HEK293 (cell line): Measurements from ENCODE around the gene USP26.

Source experiments
- CTCF ChIA-PET: fragments of 350-600 bp; formaldehyde crosslinking; extraction: SDS; loops from one replicate; lab custom pipeline; 2021; ENCODE audit warnings: antibody characterized with exemption; lab: Yijun Ruan, JAX
- POLR2A ChIA-PET: fragments of 300-600 bp; formaldehyde crosslinking; extraction: SDS; loops from one replicate; lab custom pipeline; 2020; ENCODE audit warnings: antibody characterized with exemption, inconsistent platforms; lab: Yijun Ruan, JAX
- H3K27ac ChIP-seq: fragments of 200-500 bp; sonication (Bioruptor generic); 2 replicates; pipeline ENCODE4 v1.5.1; 2014; ENCODE audit warnings: low read depth, low read length, control low read depth, inconsistent platforms; ENCODE audit errors: extremely low read depth
- H3K36me3 ChIP-seq, 2 experiments: fragments of 200-500 bp in 1 of 2; sonication (Bioruptor generic) in 1 of 2; 1 replicate in 1 of 2; 2 replicates in 1 of 2; pipeline ENCODE4 v1.5.1; 2014 to 2017; ENCODE audit warnings: inconsistent platforms in 2 of 2, low read length in 2 of 2; ENCODE audit not compliant: control insufficient read depth in 2 of 2, insufficient read depth in 1 of 2
- H3K4me1 ChIP-seq: fragments of 200-500 bp; sonication (Bioruptor generic); 2 replicates; pipeline ENCODE4 v1.5.1; 2014; ENCODE audit warnings: mild to moderate bottlenecking, low read length, inconsistent platforms; ENCODE audit not compliant: control insufficient read depth, insufficient read depth
- H3K4me3 ChIP-seq: 2 replicates; pipeline ENCODE4 v1.5.1; 2011; ENCODE audit warnings: low read depth, mild to moderate bottlenecking, control low read depth, low read length, moderate library complexity
- H3K9me3 ChIP-seq: fragments of 200-500 bp; sonication (Bioruptor generic); 2 replicates; pipeline ENCODE4 v1.5.1; 2014; ENCODE audit warnings: low read depth, low read length, inconsistent platforms; ENCODE audit not compliant: control insufficient read depth, insufficient read depth
- KLF7 ChIP-seq: fragments of 450-650 bp; formaldehyde crosslinking; IDR thresholded peaks from 2 replicates; pipeline ENCODE4 v1.5.1; 2016; ENCODE audit warnings: missing biosample characterization, missing genetic modification characterization, borderline replicate concordance
- SALL2 ChIP-seq: fragments of 450-650 bp; formaldehyde crosslinking; IDR thresholded peaks from 2 replicates; pipeline ENCODE4 v1.5.0; 2017; ENCODE audit warnings: missing biosample characterization, mild to moderate bottlenecking, missing genetic modification characterization, borderline replicate concordance
- ZNF211 ChIP-seq: fragments of 450-650 bp; formaldehyde crosslinking; IDR thresholded peaks from 2 replicates; pipeline ENCODE4 v1.5.1; 2016; ENCODE audit warnings: low read depth, missing biosample characterization, missing genetic modification characterization
- ZNF473 ChIP-seq: fragments of 450-650 bp; formaldehyde crosslinking; IDR thresholded peaks from 2 replicates; pipeline ENCODE4 v1.5.1; 2017; ENCODE audit warnings: missing biosample characterization, missing genetic modification characterization
- ZNF48 ChIP-seq: fragments of 450-650 bp; formaldehyde crosslinking; IDR thresholded peaks from 2 replicates; pipeline ENCODE4 v1.5.1; 2016; ENCODE audit warnings: missing biosample characterization, missing genetic modification characterization
- ZNF501 ChIP-seq: fragments of 450-650 bp; formaldehyde crosslinking; IDR thresholded peaks from 2 replicates; pipeline ENCODE4 v1.5.1; 2016; ENCODE audit warnings: missing biosample characterization, missing genetic modification characterization
- ZNF530 ChIP-seq: fragments of 450-650 bp; formaldehyde crosslinking; IDR thresholded peaks from 2 replicates; pipeline ENCODE4 v1.5.1; 2016; ENCODE audit warnings: low read depth, missing biosample characterization, missing genetic modification characterization
- ZNF560 ChIP-seq: fragments of 450-650 bp; formaldehyde crosslinking; IDR thresholded peaks from 2 replicates; pipeline ENCODE4 v1.5.1; 2017; ENCODE audit warnings: missing biosample characterization, missing genetic modification characterization, borderline replicate concordance
- ZNF654 ChIP-seq: fragments of 450-650 bp; formaldehyde crosslinking; IDR thresholded peaks from 2 replicates; pipeline ENCODE4 v1.5.1; 2016; ENCODE audit warnings: low read depth, missing biosample characterization, missing genetic modification characterization
- ZNF660 ChIP-seq: fragments of 450-650 bp; IDR thresholded peaks from 2 replicates; pipeline ENCODE4 v1.5.1; 2018; ENCODE audit warnings: missing biosample characterization, mild to moderate bottlenecking, missing genetic modification characterization
- TF ChIP-seq, protein P1 (sequence below): fragments of 450-650 bp; formaldehyde crosslinking; IDR thresholded peaks from 2 replicates; pipeline ENCODE4 v1.5.1; 2017; ENCODE audit warnings: missing biosample characterization, missing genetic modification characterization
- TF ChIP-seq, protein P2 (sequence below): fragments of 450-650 bp; formaldehyde crosslinking; IDR thresholded peaks from 2 replicates; pipeline ENCODE4 v1.5.1; 2016; ENCODE audit warnings: missing biosample characterization, missing genetic modification characterization
- TF ChIP-seq, protein P3 (sequence below): fragments of 450-650 bp; formaldehyde crosslinking; IDR thresholded peaks from 2 replicates; pipeline ENCODE4 v1.5.1; 2016; ENCODE audit warnings: missing biosample characterization, missing genetic modification characterization
- TF ChIP-seq, protein P4 (sequence below): fragments of 450-650 bp; formaldehyde crosslinking; conservative IDR thresholded peaks from 2 replicates; pipeline ENCODE4 v1.5.1; 2016; ENCODE audit warnings: low read depth, missing biosample characterization, missing genetic modification characterization
- TF ChIP-seq, protein P5 (sequence below): fragments of 450-650 bp; IDR thresholded peaks from 2 replicates; pipeline ENCODE4 v1.5.1; 2018; ENCODE audit warnings: missing biosample characterization, mild to moderate bottlenecking, missing genetic modification characterization
- TF ChIP-seq, protein P6 (sequence below): fragments of 450-650 bp; formaldehyde crosslinking; IDR thresholded peaks from 2 replicates; pipeline ENCODE4 v1.5.1; 2016; ENCODE audit warnings: missing biosample characterization, missing genetic modification characterization
- TF ChIP-seq, protein P7 (sequence below): fragments of 450-650 bp; formaldehyde crosslinking; IDR thresholded peaks from 2 replicates; pipeline ENCODE4 v1.5.1; 2016; ENCODE audit warnings: missing biosample characterization, missing genetic modification characterization

The USP26 gene

DNA sequence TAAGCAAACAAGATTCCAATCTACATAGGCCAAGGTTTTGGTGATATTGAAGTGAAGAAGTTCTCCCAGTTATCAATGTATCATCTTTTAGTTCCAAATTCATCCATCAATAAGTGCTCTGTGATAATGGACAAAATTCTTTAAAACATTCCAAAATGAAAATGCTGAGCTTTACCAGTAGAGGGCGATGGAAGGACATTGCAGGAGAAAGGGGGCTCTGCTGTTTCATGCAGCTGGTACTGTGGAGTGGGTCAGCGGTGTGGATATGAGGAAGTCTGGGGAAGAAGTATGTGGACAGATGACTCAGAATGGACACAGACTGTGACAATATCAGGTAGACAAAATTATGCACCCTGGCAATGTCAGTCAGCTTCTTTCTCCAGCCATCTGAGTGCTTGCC lies 91.9 kb downstream of the USP26 start:
- POLR2A ChIA-PET, result no interaction called here
- Histone ChIP-seq H3K36me3 (no peaks in the 10 kb centered on the region), H3K4me3 (no peak overlapping the region), H3K9me3 (no peaks in the 10 kb centered on the region), H3K27ac (no peak overlapping the region), H3K4me1 (no peaks in the 10 kb centered on the region)
- TF ChIP-seq, protein P1, sequence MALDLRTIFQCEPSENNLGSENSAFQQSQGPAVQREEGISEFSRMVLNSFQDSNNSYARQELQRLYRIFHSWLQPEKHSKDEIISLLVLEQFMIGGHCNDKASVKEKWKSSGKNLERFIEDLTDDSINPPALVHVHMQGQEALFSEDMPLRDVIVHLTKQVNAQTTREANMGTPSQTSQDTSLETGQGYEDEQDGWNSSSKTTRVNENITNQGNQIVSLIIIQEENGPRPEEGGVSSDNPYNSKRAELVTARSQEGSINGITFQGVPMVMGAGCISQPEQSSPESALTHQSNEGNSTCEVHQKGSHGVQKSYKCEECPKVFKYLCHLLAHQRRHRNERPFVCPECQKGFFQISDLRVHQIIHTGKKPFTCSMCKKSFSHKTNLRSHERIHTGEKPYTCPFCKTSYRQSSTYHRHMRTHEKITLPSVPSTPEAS (tag by site-specific recombination), result no peak
- TF ChIP-seq KLF7 (tag by site-specific recombination), result no peak
- TF ChIP-seq, protein P2, sequence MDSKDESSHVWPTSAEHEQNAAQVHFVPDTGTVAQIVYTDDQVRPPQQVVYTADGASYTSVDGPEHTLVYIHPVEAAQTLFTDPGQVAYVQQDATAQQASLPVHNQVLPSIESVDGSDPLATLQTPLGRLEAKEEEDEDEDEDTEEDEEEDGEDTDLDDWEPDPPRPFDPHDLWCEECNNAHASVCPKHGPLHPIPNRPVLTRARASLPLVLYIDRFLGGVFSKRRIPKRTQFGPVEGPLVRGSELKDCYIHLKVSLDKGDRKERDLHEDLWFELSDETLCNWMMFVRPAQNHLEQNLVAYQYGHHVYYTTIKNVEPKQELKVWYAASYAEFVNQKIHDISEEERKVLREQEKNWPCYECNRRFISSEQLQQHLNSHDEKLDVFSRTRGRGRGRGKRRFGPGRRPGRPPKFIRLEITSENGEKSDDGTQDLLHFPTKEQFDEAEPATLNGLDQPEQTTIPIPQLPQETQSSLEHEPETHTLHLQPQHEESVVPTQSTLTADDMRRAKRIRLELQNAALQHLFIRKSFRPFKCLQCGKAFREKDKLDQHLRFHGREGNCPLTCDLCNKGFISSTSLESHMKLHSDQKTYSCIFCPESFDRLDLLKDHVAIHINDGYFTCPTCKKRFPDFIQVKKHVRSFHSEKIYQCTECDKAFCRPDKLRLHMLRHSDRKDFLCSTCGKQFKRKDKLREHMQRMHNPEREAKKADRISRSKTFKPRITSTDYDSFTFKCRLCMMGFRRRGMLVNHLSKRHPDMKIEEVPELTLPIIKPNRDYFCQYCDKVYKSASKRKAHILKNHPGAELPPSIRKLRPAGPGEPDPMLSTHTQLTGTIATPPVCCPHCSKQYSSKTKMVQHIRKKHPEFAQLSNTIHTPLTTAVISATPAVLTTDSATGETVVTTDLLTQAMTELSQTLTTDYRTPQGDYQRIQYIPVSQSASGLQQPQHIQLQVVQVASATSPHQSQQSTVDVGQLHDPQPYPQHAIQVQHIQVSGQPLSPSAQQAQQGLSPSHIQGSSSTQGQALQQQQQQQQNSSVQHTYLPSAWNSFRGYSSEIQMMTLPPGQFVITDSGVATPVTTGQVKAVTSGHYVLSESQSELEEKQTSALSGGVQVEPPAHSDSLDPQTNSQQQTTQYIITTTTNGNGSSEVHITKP, result no peak
- TF ChIP-seq ZNF654, result peak; percentile 78
- no peak; the same call in 1 of the 2 replicates for TF ChIP-seq ZNF660
- TF ChIP-seq, protein P3, sequence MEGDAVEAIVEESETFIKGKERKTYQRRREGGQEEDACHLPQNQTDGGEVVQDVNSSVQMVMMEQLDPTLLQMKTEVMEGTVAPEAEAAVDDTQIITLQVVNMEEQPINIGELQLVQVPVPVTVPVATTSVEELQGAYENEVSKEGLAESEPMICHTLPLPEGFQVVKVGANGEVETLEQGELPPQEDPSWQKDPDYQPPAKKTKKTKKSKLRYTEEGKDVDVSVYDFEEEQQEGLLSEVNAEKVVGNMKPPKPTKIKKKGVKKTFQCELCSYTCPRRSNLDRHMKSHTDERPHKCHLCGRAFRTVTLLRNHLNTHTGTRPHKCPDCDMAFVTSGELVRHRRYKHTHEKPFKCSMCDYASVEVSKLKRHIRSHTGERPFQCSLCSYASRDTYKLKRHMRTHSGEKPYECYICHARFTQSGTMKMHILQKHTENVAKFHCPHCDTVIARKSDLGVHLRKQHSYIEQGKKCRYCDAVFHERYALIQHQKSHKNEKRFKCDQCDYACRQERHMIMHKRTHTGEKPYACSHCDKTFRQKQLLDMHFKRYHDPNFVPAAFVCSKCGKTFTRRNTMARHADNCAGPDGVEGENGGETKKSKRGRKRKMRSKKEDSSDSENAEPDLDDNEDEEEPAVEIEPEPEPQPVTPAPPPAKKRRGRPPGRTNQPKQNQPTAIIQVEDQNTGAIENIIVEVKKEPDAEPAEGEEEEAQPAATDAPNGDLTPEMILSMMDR (tag by site-specific recombination), result peak; percentile 63
- no peak for TF ChIP-seq ZNF560
- TF ChIP-seq, protein P4, sequence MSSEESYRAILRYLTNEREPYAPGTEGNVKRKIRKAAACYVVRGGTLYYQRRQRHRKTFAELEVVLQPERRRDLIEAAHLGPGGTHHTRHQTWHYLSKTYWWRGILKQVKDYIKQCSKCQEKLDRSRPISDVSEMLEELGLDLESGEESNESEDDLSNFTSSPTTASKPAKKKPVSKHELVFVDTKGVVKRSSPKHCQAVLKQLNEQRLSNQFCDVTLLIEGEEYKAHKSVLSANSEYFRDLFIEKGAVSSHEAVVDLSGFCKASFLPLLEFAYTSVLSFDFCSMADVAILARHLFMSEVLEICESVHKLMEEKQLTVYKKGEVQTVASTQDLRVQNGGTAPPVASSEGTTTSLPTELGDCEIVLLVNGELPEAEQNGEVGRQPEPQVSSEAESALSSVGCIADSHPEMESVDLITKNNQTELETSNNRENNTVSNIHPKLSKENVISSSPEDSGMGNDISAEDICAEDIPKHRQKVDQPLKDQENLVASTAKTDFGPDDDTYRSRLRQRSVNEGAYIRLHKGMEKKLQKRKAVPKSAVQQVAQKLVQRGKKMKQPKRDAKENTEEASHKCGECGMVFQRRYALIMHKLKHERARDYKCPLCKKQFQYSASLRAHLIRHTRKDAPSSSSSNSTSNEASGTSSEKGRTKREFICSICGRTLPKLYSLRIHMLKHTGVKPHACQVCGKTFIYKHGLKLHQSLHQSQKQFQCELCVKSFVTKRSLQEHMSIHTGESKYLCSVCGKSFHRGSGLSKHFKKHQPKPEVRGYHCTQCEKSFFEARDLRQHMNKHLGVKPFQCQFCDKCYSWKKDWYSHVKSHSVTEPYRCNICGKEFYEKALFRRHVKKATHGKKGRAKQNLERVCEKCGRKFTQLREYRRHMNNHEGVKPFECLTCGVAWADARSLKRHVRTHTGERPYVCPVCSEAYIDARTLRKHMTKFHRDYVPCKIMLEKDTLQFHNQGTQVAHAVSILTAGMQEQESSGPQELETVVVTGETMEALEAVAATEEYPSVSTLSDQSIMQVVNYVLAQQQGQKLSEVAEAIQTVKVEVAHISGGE (tag by site-specific recombination), result no peak
- CTCF ChIA-PET, result interaction anchor here (0.5 to 3.6 kb wide), 33 partner anchors 8 to 666 kb away, joined by 3 to 31 read pairs (median 4); no protein-coding TSS in a partner anchor

DNA sequence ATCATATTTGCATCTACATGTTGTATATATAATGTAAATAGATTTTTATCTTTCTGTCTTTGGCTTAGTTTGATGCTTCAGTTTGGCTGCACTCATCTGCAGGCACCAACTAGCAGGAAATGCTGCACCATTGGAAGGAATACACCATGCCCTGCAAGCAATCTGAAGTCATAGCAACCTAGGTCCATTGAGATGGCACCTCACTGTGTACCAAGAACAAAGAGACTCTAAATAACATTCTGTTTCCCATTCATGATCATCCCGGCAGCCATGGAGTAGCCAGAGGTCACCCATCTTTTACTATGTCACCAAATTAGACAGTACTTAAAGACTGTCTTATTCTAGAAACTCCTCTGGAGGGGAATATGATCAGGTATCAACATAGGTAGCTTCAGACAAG lies 97.7 kb downstream of the USP26 start:
- H3K4me1 ChIP-seq, result no peaks in the 10 kb centered on the region
- no peaks in the 10 kb centered on the region for H3K36me3 ChIP-seq
- ChIA-PET CTCF (interaction anchor here (0.6 to 0.7 kb wide), 2 partner anchors 51 to 172 kb away, joined by 3 to 4 read pairs; no protein-coding TSS in a partner anchor), POLR2A (no interaction called here)
- no peak overlapping the region for H3K27ac ChIP-seq
- H3K4me3 ChIP-seq, result no peak overlapping the region
- no peak for TF ChIP-seq SALL2
- no peak for TF ChIP-seq ZNF530
- TF ChIP-seq ZNF473, result no peak
- no peak for TF ChIP-seq ZNF211 (tag by site-specific recombination)
- TF ChIP-seq, protein P5, sequence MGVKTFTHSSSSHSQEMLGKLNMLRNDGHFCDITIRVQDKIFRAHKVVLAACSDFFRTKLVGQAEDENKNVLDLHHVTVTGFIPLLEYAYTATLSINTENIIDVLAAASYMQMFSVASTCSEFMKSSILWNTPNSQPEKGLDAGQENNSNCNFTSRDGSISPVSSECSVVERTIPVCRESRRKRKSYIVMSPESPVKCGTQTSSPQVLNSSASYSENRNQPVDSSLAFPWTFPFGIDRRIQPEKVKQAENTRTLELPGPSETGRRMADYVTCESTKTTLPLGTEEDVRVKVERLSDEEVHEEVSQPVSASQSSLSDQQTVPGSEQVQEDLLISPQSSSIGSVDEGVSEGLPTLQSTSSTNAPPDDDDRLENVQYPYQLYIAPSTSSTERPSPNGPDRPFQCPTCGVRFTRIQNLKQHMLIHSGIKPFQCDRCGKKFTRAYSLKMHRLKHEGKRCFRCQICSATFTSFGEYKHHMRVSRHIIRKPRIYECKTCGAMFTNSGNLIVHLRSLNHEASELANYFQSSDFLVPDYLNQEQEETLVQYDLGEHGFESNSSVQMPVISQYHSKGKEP (tag by site-specific recombination), result no peak
- TF ChIP-seq, protein P1 (tag by site-specific recombination), result no peak
- TF ChIP-seq, protein P6, sequence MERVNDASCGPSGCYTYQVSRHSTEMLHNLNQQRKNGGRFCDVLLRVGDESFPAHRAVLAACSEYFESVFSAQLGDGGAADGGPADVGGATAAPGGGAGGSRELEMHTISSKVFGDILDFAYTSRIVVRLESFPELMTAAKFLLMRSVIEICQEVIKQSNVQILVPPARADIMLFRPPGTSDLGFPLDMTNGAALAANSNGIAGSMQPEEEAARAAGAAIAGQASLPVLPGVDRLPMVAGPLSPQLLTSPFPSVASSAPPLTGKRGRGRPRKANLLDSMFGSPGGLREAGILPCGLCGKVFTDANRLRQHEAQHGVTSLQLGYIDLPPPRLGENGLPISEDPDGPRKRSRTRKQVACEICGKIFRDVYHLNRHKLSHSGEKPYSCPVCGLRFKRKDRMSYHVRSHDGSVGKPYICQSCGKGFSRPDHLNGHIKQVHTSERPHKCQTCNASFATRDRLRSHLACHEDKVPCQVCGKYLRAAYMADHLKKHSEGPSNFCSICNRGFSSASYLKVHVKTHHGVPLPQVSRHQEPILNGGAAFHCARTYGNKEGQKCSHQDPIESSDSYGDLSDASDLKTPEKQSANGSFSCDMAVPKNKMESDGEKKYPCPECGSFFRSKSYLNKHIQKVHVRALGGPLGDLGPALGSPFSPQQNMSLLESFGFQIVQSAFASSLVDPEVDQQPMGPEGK, result no peak
- TF ChIP-seq, protein P7, sequence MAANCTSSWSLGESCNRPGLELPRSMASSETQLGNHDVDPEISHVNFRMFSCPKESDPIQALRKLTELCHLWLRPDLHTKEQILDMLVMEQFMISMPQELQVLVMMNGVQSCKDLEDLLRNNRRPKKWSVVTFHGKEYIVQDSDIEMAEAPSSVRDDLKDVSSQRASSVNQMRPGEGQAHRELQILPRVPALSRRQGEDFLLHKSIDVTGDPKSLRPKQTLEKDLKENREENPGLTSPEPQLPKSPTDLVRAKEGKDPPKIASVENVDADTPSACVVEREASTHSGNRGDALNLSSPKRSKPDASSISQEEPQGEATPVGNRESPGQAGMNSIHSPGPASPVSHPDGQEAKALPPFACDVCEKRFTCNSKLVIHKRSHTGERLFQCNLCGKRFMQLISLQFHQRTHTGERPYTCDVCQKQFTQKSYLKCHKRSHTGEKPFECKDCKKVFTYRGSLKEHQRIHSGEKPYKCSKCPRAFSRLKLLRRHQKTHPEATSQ (tag by site-specific recombination), result no peak
- no peak for TF ChIP-seq ZNF501
- TF ChIP-seq ZNF48 (tag by site-specific recombination), result no peak
- no peaks in the 10 kb centered on the region for H3K9me3 ChIP-seq
